ENCODE data around the gene CPN2.

Gene CPN2

GRCh38 chr3:194321693-194322640 lies 29.2 kb downstream of the CPN2 start:
- no peak overlapping the region for H3K4me3 ChIP-seq (ENCODE audit: low read length)
- no peak overlapping the region for H3K9ac ChIP-seq (ENCODE audit: low read length)
- no peaks in the 10 kb centered on the region for H3K79me2 ChIP-seq (ENCODE audit: low read length)

GRCh38 chr3:194320744-194321243 lies 30.3 kb downstream of the CPN2 start:
- no peaks in the 10 kb centered on the region for H3K4me1 ChIP-seq (ENCODE audit: low read length)
- H3K9me3 ChIP-seq (ENCODE audit: insufficient read depth, low read length) = no peaks in the 10 kb centered on the region
- H3K27me3 ChIP-seq (ENCODE audit: low read depth, low read length) = peaks cover 45% of the 10 kb centered on the region
- H3K36me3 ChIP-seq (replicated peaks; ENCODE audit: low read depth, low read length) = no peaks in the 10 kb centered on the region
- H3K79me2 ChIP-seq (ENCODE audit: low read length) = no peaks in the 10 kb centered on the region
- no peak overlapping the region for H3K9ac ChIP-seq (ENCODE audit: low read length)
- TF ChIP-seq CTCF (IDR thresholded peaks at IDR 0.05; ENCODE audit: low read depth, low read length) (no peak), EZH2phosphoT487 (IDR thresholded peaks at IDR 0.05; ENCODE audit: low read depth) (no peak)
- no peak overlapping the region for H2AFZ ChIP-seq (ENCODE audit: low read depth, low read length)
- H4K20me1 ChIP-seq (ENCODE audit: insufficient read depth, low read length) = no peaks in the 10 kb centered on the region
- no peak overlapping the region for H3K4me2 ChIP-seq (ENCODE audit: low read length)
- no peak overlapping the region for H3K4me3 ChIP-seq (ENCODE audit: low read length)
- H3K27ac ChIP-seq (ENCODE audit: low read length) = no peak overlapping the region

More at GRCh38 chr3:194321693-194322640, 29.2 kb downstream of the CPN2 start:
- peaks cover 36% of the 10 kb centered on the region for H3K27me3 ChIP-seq (ENCODE audit: low read depth, low read length)
- H3K4me2 ChIP-seq (ENCODE audit: low read length) = no peak overlapping the region
- H3K27ac ChIP-seq (ENCODE audit: low read length) = no peak overlapping the region
- no peaks in the 10 kb centered on the region for H3K9me3 ChIP-seq (ENCODE audit: insufficient read depth, low read length)
- H3K36me3 ChIP-seq (replicated peaks; ENCODE audit: low read depth, low read length) = no peaks in the 10 kb centered on the region
- H4K20me1 ChIP-seq (ENCODE audit: insufficient read depth, low read length) = no peaks in the 10 kb centered on the region
- H3K4me1 ChIP-seq (ENCODE audit: low read length) = no peaks in the 10 kb centered on the region
- H2AFZ ChIP-seq (ENCODE audit: low read depth, low read length) = no peak overlapping the region
- TF ChIP-seq EZH2phosphoT487 (IDR thresholded peaks at IDR 0.05; ENCODE audit: low read depth) = no peak
- no peak for TF ChIP-seq CTCF (IDR thresholded peaks at IDR 0.05; ENCODE audit: low read depth, low read length)

- H3K4me2 ChIP-seq (ENCODE audit: low read length) = no peak overlapping the region
- no peak overlapping the region for H3K27ac ChIP-seq (ENCODE audit: low read length)
- no peaks in the 10 kb centered on the region for H4K20me1 ChIP-seq (ENCODE audit: insufficient read depth, low read length)
- no peaks in the 10 kb centered on the region for H3K9me3 ChIP-seq (ENCODE audit: insufficient read depth, low read length)
- H3K4me1 ChIP-seq (ENCODE audit: low read length) = peaks cover 2% of the 10 kb centered on the region; the same call in 1 of the 2 replicates
- no peaks in the 10 kb centered on the region for H3K36me3 ChIP-seq (replicated peaks; ENCODE audit: low read depth, low read length)
- H2AFZ ChIP-seq (ENCODE audit: low read depth, low read length) = no peak overlapping the region
- H3K4me3 ChIP-seq (ENCODE audit: low read length) = no peak overlapping the region
- H3K9ac ChIP-seq (ENCODE audit: low read length) = no peak overlapping the region
- TF ChIP-seq CTCF (IDR thresholded peaks at IDR 0.05; ENCODE audit: low read depth, low read length) (no peak), EZH2phosphoT487 (IDR thresholded peaks at IDR 0.05; ENCODE audit: low read depth) (no peak)
- no peaks in the 10 kb centered on the region for H3K79me2 ChIP-seq (ENCODE audit: low read length)
- peaks cover 47% of the 10 kb centered on the region for H3K27me3 ChIP-seq (ENCODE audit: low read depth, low read length)
These were observed 31.0 kb downstream of the CPN2 start for GRCh38 chr3:194320100-194320499.

- H3K4me3 ChIP-seq (ENCODE audit: low read length) = no peak overlapping the region
- no peak overlapping the region for H2AFZ ChIP-seq (ENCODE audit: low read depth, low read length)
- no peaks in the 10 kb centered on the region for H3K79me2 ChIP-seq (ENCODE audit: low read length)
- TF ChIP-seq EZH2phosphoT487 (IDR thresholded peaks at IDR 0.05; ENCODE audit: low read depth) (no peak), CTCF (IDR thresholded peaks at IDR 0.05; ENCODE audit: low read depth, low read length) (no peak)
- H3K4me2 ChIP-seq (ENCODE audit: low read length) = no peak overlapping the region
- H4K20me1 ChIP-seq (ENCODE audit: insufficient read depth, low read length) = no peaks in the 10 kb centered on the region
- H3K27me3 ChIP-seq (ENCODE audit: low read depth, low read length) = peaks cover 62% of the 10 kb centered on the region
- H3K9ac ChIP-seq (ENCODE audit: low read length) = no peak overlapping the region
- H3K27ac ChIP-seq (ENCODE audit: low read length) = no peak overlapping the region
- H3K9me3 ChIP-seq (ENCODE audit: insufficient read depth, low read length) = no peaks in the 10 kb centered on the region
- peaks cover 6% of the 10 kb centered on the region; the same call in 1 of the 2 replicates for H3K4me1 ChIP-seq (ENCODE audit: low read length)
- H3K36me3 ChIP-seq (replicated peaks; ENCODE audit: low read depth, low read length) = no peaks in the 10 kb centered on the region
These were observed 32.5 kb downstream of the CPN2 start for GRCh38 chr3:194318511-194319161.
